ENCODE measurements around the gene NCS1. TPM values are rescaled to one million over a fixed set of nuclear protein-coding genes. Genes with fewer than 3 reads are reported as not detected.
A peak's percentile ranks its signal among the peaks of the same experiment; 100 is the strongest.
"Not testable (repeated sequence)": the region's sequence is repeated elsewhere in the genome, so short reads cannot be mapped to it uniquely, and the experiment has no call there.

NCS1 gene
- total and polyA plus RNA-seq, 7 experiments from 2014 or later: 0.14 to 0.85 (median 0.22) TPM; not detected in 4

DNA sequence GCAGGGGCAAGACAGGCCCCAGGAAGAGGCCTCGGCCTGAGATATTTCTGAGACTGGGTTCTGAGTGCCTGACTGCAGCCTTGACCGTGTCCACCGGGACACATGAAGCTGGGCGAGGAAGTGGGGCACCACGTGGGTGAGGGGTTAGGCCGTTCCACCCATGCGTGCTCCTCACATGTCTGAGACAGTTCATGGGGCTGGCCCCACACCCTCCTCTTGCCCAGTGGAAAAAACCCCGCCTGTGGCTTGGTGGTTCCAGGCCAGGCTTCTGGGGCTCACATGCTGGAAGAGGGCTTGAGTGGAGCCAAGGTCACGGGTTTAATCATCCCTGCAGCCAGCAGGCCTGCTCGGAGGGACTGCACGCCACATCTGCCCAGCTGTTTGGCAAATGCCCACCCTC lies 104.8 kb downstream of the NCS1 start:
- ATAC-seq: no peak

DNA sequence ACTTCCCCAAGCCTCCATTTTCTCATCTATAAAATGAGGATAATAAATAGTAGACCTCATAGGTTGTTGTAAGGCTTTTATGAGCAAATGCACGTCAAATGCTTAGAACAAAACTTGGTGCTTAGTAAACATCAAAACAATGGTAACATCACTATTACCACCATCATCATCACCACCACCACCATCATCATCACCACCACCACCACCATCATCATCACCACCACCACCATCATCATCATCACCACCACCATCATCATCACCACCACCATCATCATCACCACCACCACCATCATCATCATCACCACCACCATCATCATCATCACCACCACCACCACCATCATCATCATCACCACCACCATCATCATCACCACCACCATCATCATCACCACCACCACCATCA lies 105.3 kb downstream of the NCS1 start:
- H3K36me3 Mint-ChIP-seq; H3K4me1 Mint-ChIP-seq; H3K27ac ChIP-seq (ENCODE audit: low read depth, low read length); CTCF ChIA-PET; H3K27ac Mint-ChIP-seq; H3K27me3 ChIP-seq (ENCODE audit: control insufficient read depth in 2 of 2, insufficient read depth in 2 of 2, low read length in 2 of 2); ATAC-seq; H3K9me3 ChIP-seq (ENCODE audit: control insufficient read depth in 2 of 3, low read length in 3 of 3); POLR2A ChIA-PET; H3K4me3 Mint-ChIP-seq; DNase-seq; H3K4me1 ChIP-seq (ENCODE audit: control insufficient read depth in 2 of 2, insufficient read depth in 2 of 2, low read length in 2 of 2); H3K4me3 ChIP-seq (ENCODE audit: low read length); H3K9me3 Mint-ChIP-seq; intact Hi-C loops (cut with micrococcal nuclease); H3K36me3 ChIP-seq (ENCODE audit: control insufficient read depth in 2 of 3, insufficient read depth in 3 of 3, low read length in 3 of 3): not testable (repeated sequence)
- peaks cover 14 to 31% (median 18%) of the 10 kb centered on the region in 5 donors for H3K27me3 Mint-ChIP-seq

More for the DNA sequence above, 104.8 kb downstream of the NCS1 start:
- Histone ChIP-seq H3K36me3 (ENCODE audit: control insufficient read depth in 2 of 3, insufficient read depth in 3 of 3, low read length in 3 of 3) (no peaks in the 10 kb centered on the region), H3K27ac (ENCODE audit: low read depth, low read length) (no peak overlapping the region), H3K27me3 (ENCODE audit: control insufficient read depth in 2 of 2, insufficient read depth in 2 of 2, low read length in 2 of 2) (no peaks in the 10 kb centered on the region), H3K9me3 (ENCODE audit: control insufficient read depth in 2 of 3, low read length in 3 of 3) (no peaks in the 10 kb centered on the region), H3K4me1 (ENCODE audit: control insufficient read depth in 2 of 2, insufficient read depth in 2 of 2, low read length in 2 of 2) (no peaks in the 10 kb centered on the region), H3K4me3 (ENCODE audit: low read length) (no peak overlapping the region)
- H3K27me3 Mint-ChIP-seq: peaks cover 12 to 28% (median 21%) of the 10 kb centered on the region in 5 donors
- H3K9me3 Mint-ChIP-seq: peaks cover 0 to 2% (median 0%) of the 10 kb centered on the region in 11 donors
- no peaks in the 10 kb centered on the region for H3K36me3 Mint-ChIP-seq
- H3K4me3 Mint-ChIP-seq: no peak overlapping the region
- DNase-seq: no peak
- intact Hi-C loops (cut with micrococcal nuclease): no loop called here
- ChIA-PET CTCF (no interaction called here), POLR2A (no interaction called here)
- H3K4me1 Mint-ChIP-seq: no peaks in the 10 kb centered on the region
- H3K27ac Mint-ChIP-seq: no peak overlapping the region

DNA sequence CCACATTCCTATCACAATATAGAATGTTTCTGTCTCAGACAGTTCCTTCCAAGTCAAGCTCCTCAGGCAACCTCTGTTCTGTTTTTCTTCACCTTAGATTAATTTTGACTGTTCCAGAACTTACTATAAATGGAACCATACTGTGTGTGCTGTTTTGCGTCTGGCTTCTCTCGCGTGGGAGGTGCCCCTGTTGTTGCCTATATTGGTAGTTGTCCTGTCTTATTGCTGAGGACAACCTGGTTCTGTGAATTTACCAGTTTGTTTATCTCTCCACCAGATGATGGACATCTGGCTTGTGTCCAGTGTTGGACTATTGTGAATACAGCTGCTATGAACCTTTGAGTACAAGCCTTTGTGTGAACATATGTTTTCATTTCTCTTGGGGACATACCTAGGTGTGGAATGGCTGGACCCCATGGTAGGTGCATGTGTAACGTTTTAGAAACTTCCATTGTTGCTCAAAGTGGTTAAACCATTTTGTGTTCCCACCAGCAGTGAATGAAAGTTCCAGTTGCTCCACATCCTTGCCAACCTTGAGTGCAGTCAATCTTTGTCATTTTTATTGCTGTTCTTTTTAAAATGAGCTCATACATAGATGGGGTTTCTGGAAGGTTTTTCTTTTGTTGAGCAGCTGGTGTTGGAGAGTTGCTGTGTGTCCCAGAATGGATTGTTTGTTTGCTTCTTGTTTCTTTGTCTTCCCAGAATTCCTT lies 111.5 kb downstream of the NCS1 start:
- Mint-ChIP-seq H3K9me3 (peaks cover 0 to 3% (median 0%) of the 10 kb centered on the region in 11 donors), H3K27me3 (peaks cover 5 to 46% (median 22%) of the 10 kb centered on the region in 5 donors), H3K36me3 (no peaks in the 10 kb centered on the region), H3K4me3 (no peak overlapping the region), H3K27ac (no peak overlapping the region), H3K4me1 (peaks cover 0 to 2% (median 0%) of the 10 kb centered on the region in 7 donors)
- ATAC-seq: no peak
- Histone ChIP-seq H3K27me3 (ENCODE audit: control insufficient read depth in 2 of 2, insufficient read depth in 2 of 2, low read length in 2 of 2) (no peaks in the 10 kb centered on the region), H3K4me1 (ENCODE audit: control insufficient read depth in 2 of 2, insufficient read depth in 2 of 2, low read length in 2 of 2) (no peaks in the 10 kb centered on the region), H3K27ac (ENCODE audit: low read depth, low read length) (no peak overlapping the region), H3K36me3 (ENCODE audit: control insufficient read depth in 2 of 3, insufficient read depth in 3 of 3, low read length in 3 of 3) (no peaks in the 10 kb centered on the region), H3K4me3 (ENCODE audit: low read length) (no peak overlapping the region), H3K9me3 (ENCODE audit: control insufficient read depth in 2 of 3, low read length in 3 of 3) (no peaks in the 10 kb centered on the region)
- POLR2A ChIA-PET: no interaction called here
- no peak for DNase-seq
- intact Hi-C loops (cut with micrococcal nuclease): no loop called here
- CTCF ChIA-PET: no interaction called here

- no peaks in the 10 kb centered on the region for H3K9me3 ChIP-seq (ENCODE audit: control insufficient read depth in 2 of 3, low read length in 3 of 3)
- peaks cover 0 to 2% (median 0%) of the 10 kb centered on the region in 7 donors for H3K4me1 Mint-ChIP-seq
- ChIA-PET POLR2A (no interaction called here), CTCF (no interaction called here)
- no peaks in the 10 kb centered on the region for H3K4me1 ChIP-seq (ENCODE audit: control insufficient read depth in 2 of 2, insufficient read depth in 2 of 2, low read length in 2 of 2)
- peaks cover 0 to 3% (median 0%) of the 10 kb centered on the region in 11 donors for H3K9me3 Mint-ChIP-seq
- DNase-seq (no peak), ATAC-seq (no peak)
- H3K4me3 ChIP-seq (ENCODE audit: low read length): no peak overlapping the region
- H3K27me3 Mint-ChIP-seq: peaks cover 5 to 51% (median 22%) of the 10 kb centered on the region in 5 donors
- no peaks in the 10 kb centered on the region for H3K36me3 Mint-ChIP-seq
- no peak overlapping the region for H3K4me3 Mint-ChIP-seq
- intact Hi-C loops (cut with micrococcal nuclease): no loop called here
- no peaks in the 10 kb centered on the region for H3K36me3 ChIP-seq (ENCODE audit: control insufficient read depth in 2 of 3, insufficient read depth in 3 of 3, low read length in 3 of 3)
- no peak overlapping the region for H3K27ac ChIP-seq (ENCODE audit: low read depth, low read length)
- peak overlapping the region in 1 of 9 donors; percentile 6 for H3K27ac Mint-ChIP-seq
- no peaks in the 10 kb centered on the region for H3K27me3 ChIP-seq (ENCODE audit: control insufficient read depth in 2 of 2, insufficient read depth in 2 of 2, low read length in 2 of 2)
Observed at GRCh38 chr9:130284249-130284625, 112.0 kb downstream of the NCS1 start.

DNA sequence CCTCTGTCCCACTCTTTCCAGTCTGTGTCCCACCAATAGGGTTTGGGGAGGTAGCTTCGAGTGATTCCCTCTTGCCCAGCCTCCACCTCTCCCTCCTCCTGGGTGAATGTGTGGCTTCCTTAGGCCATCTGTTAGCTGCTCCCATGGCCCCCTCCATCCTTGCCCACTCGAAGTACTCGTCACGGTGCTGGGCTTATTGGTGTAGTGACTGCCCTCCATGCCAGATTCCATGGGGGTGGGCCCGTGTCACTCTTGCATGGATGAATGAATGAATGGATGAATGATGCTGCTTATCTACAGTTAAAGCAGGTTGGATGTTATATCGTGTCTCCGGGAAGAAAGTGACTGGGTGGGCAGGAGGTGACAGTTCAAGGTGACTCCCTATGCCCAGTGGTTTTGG lies 112.5 kb downstream of the NCS1 start:
- ATAC-seq (no peak), DNase-seq (no peak)
- Mint-ChIP-seq H3K36me3 (no peaks in the 10 kb centered on the region), H3K4me1 (peaks cover 0 to 2% (median 0%) of the 10 kb centered on the region in 7 donors), H3K9me3 (peaks cover 0 to 3% (median 0%) of the 10 kb centered on the region in 11 donors), H3K27me3 (peaks cover 5 to 52% (median 24%) of the 10 kb centered on the region in 5 donors), H3K27ac (no peak overlapping the region), H3K4me3 (no peak overlapping the region)
- no peaks in the 10 kb centered on the region for H3K9me3 ChIP-seq (ENCODE audit: control insufficient read depth in 2 of 3, low read length in 3 of 3)
- ChIA-PET POLR2A (no interaction called here), CTCF (no interaction called here)
- H3K27ac ChIP-seq (ENCODE audit: low read depth, low read length): no peak overlapping the region
- no peaks in the 10 kb centered on the region for H3K36me3 ChIP-seq (ENCODE audit: control insufficient read depth in 2 of 3, insufficient read depth in 3 of 3, low read length in 3 of 3)
- H3K4me3 ChIP-seq (ENCODE audit: low read length): no peak overlapping the region
- H3K27me3 ChIP-seq (ENCODE audit: control insufficient read depth in 2 of 2, insufficient read depth in 2 of 2, low read length in 2 of 2): no peaks in the 10 kb centered on the region
- intact Hi-C loops (cut with micrococcal nuclease): no loop called here
- H3K4me1 ChIP-seq (ENCODE audit: control insufficient read depth in 2 of 2, insufficient read depth in 2 of 2, low read length in 2 of 2): no peaks in the 10 kb centered on the region

- peaks cover 6 to 58% (median 27%) of the 10 kb centered on the region in 5 donors for H3K27me3 Mint-ChIP-seq
- ATAC-seq: no peak
Observed at GRCh38 chr9:130285271-130285670, 113.1 kb downstream of the NCS1 start.

More at GRCh38 chr9:130285271-130285670, 113.1 kb downstream of the NCS1 start:
- no peak for DNase-seq
- H3K36me3 ChIP-seq (ENCODE audit: control insufficient read depth in 2 of 3, insufficient read depth in 3 of 3, low read length in 3 of 3): no peaks in the 10 kb centered on the region
- no peaks in the 10 kb centered on the region for H3K36me3 Mint-ChIP-seq
- POLR2A ChIA-PET: no interaction called here
- H3K9me3 Mint-ChIP-seq: peaks cover 0 to 3% (median 0%) of the 10 kb centered on the region in 11 donors
- H3K4me3 ChIP-seq (ENCODE audit: low read length): no peak overlapping the region
- intact Hi-C loops (cut with micrococcal nuclease): no loop called here
- H3K4me1 Mint-ChIP-seq: peaks cover 0 to 2% (median 0%) of the 10 kb centered on the region in 7 donors
- H3K4me3 Mint-ChIP-seq: no peak overlapping the region
- no peaks in the 10 kb centered on the region for H3K4me1 ChIP-seq (ENCODE audit: control insufficient read depth in 2 of 2, insufficient read depth in 2 of 2, low read length in 2 of 2)
- H3K27ac ChIP-seq (ENCODE audit: low read depth, low read length): no peak overlapping the region
- H3K27ac Mint-ChIP-seq: no peak overlapping the region
- H3K9me3 ChIP-seq (ENCODE audit: control insufficient read depth in 2 of 3, low read length in 3 of 3): no peaks in the 10 kb centered on the region
- CTCF ChIA-PET: no interaction called here
- no peaks in the 10 kb centered on the region for H3K27me3 ChIP-seq (ENCODE audit: control insufficient read depth in 2 of 2, insufficient read depth in 2 of 2, low read length in 2 of 2)

Data from naive thymus-derived CD4-positive, alpha-beta T cell (primary cell).